Kidney (tissue), 14 donors: ENCODE data around the gene VAC14. TPM values are rescaled to one million over a fixed set of nuclear protein-coding genes. Genes with fewer than 3 reads are reported as not detected.

ENCODE experiments used
- DNase-seq, 5 donors: peaks; one replicate each; pipeline ENCODE4 v3.0.0-alpha.2; 2013 to 2020
- FAIRE-seq: peaks from 2 replicates; lab custom pipeline; 2012; peaks lifted over from hg19 to GRCh38; lab: Jason Lieb, UNC
- H3K27ac ChIP-seq, 2 donors: one replicate each; pipeline ENCODE4 v1.7.0; 2013; ENCODE audit warnings: low read depth in 2 of 2, low read length in 2 of 2, inconsistent platforms in 1 of 2
- H3K27me3 ChIP-seq: one replicate; pipeline ENCODE4 v1.7.1; 2013; ENCODE audit warnings: low read length, inconsistent platforms; ENCODE audit not compliant: control insufficient read depth, insufficient read depth
- H3K36me3 ChIP-seq, 3 donors: one replicate each; pipeline versions ENCODE4 v1.7.0 to v1.7.1; 2013; ENCODE audit warnings: low read length in 3 of 3, control low read depth in 1 of 3, inconsistent platforms in 1 of 3; ENCODE audit not compliant: insufficient read depth in 3 of 3, control insufficient read depth in 2 of 3
- H3K4me1 ChIP-seq, 3 donors: one replicate each; pipeline versions ENCODE4 v1.7.0 to v1.7.1; 2013; ENCODE audit warnings: low read length in 3 of 3, inconsistent platforms in 1 of 3, low read depth in 1 of 3; ENCODE audit not compliant: control insufficient read depth in 2 of 3, insufficient read depth in 2 of 3
- H3K4me3 ChIP-seq, 3 donors: one replicate each; pipeline versions ENCODE4 v1.7.0 to v1.8.1; 2013; ENCODE audit warnings: low read length in 3 of 3, control low read depth in 1 of 3, inconsistent platforms in 1 of 3
- H3K9ac ChIP-seq, 3 donors: one replicate each; pipeline versions ENCODE4 v1.7.0 to v1.7.1; 2013; ENCODE audit warnings: low read length in 3 of 3, control low read depth in 1 of 3, inconsistent platforms in 1 of 3
- H3K9me3 ChIP-seq, 3 donors: one replicate each; pipeline versions ENCODE4 v1.7.0 to v1.7.1; 2013; ENCODE audit warnings: low read length in 3 of 3, control low read depth in 1 of 3, inconsistent platforms in 1 of 3; ENCODE audit not compliant: control insufficient read depth in 2 of 3, insufficient read depth in 1 of 3
- CTCF ChIP-seq: IDR thresholded peaks from 3 replicates; pipeline ENCODE4 v1.5.1; 2012; ENCODE audit warnings: mild to moderate bottlenecking, moderate library complexity, borderline replicate concordance; ENCODE audit not compliant: insufficient read depth; ENCODE audit errors: extremely low read depth
- intact Hi-C: fragments of 100-400 bp; cut with DNase I; formaldehyde crosslinking; loops from one replicate; pipeline ENCODE4 v1.11.1; 2022
- polyA plus RNA-seq: library from polyadenylated mRNA; stranded (reverse); fragments of 350-450 nt; fragmentation: Illumina TruSeq; extraction: RNeasy Lipid Tissue Mini Kit (QIAGEN cat#74804); gene quantifications from one replicate; pipeline ENCODE4 v1.2.3, GENCODE V29; 2014; ENCODE audit warnings: low read depth, low replicate concordance; ENCODE audit not compliant: insufficient read depth
- total RNA-seq: library from RNA; stranded (reverse); fragmentation: NEBNext Ultra II Directional; extraction: Animal tissue kit (Norgen Biotek cat#: 25700); gene quantifications from one replicate; pipeline ENCODE4 v1.2.1, GENCODE V29; 2021
- donor health status: control.
- donor health status: control.
- donor health status: control.
- donor health status: control.
- donor health status: control.
- donor health status: DM: yes; HTN: yes; CAD: no.
- donor health status: Normal renal cell carcinoma (clear cell type).

Gene VAC14
- total and polyA plus RNA-seq, 2 donors from 2014 or later = 36.8 to 41.9 TPM

GRCh38 chr16:70766658-70767057 is 34.3 kb downstream of the VAC14 start:
- no peak for TF ChIP-seq CTCF
- no peak for FAIRE-seq
- Histone ChIP-seq H3K4me3 (no peak overlapping the region), H3K9ac (no peak overlapping the region), H3K9me3 (no peaks in the 10 kb centered on the region), H3K27ac (no peak overlapping the region), H3K27me3 (no peaks in the 10 kb centered on the region), H3K4me1 (peaks cover 0 to 2% (median 0%) of the 10 kb centered on the region in 3 donors), H3K36me3 (peaks cover 0 to 6% (median 3%) of the 10 kb centered on the region in 3 donors)
- intact Hi-C loops = no loop called here
- no peak for DNase-seq

- H3K27ac ChIP-seq = no peak overlapping the region
- peak in 1 of 5 donors; percentile 39 for DNase-seq
- intact Hi-C loops = no loop called here
- no peak overlapping the region for H3K9ac ChIP-seq
- TF ChIP-seq CTCF = no peak
- H3K4me3 ChIP-seq = no peak overlapping the region
- peaks cover 0 to 2% (median 0%) of the 10 kb centered on the region in 3 donors for H3K4me1 ChIP-seq
- FAIRE-seq = no peak
- no peaks in the 10 kb centered on the region for H3K27me3 ChIP-seq
- peaks cover 0 to 6% (median 3%) of the 10 kb centered on the region in 3 donors for H3K36me3 ChIP-seq
- no peaks in the 10 kb centered on the region for H3K9me3 ChIP-seq
Observed at GRCh38 chr16:70766176-70766575, 34.8 kb downstream of the VAC14 start.

- no peaks in the 10 kb centered on the region for H3K27me3 ChIP-seq
- H3K9me3 ChIP-seq = no peaks in the 10 kb centered on the region
- H3K36me3 ChIP-seq = peaks cover 0 to 6% (median 3%) of the 10 kb centered on the region in 3 donors
- peaks cover 0 to 3% (median 0%) of the 10 kb centered on the region in 3 donors for H3K4me1 ChIP-seq
- H3K4me3 ChIP-seq = no peak overlapping the region
- no peak for FAIRE-seq
- TF ChIP-seq CTCF = no peak
- peak in 1 of 5 donors; percentile 49 for DNase-seq
- intact Hi-C loops = no loop called here
- no peak overlapping the region for H3K9ac ChIP-seq
- no peak overlapping the region for H3K27ac ChIP-seq
Observed at GRCh38 chr16:70765491-70765890, 35.5 kb downstream of the VAC14 start.

- Histone ChIP-seq H3K36me3 (peaks cover 0 to 6% (median 3%) of the 10 kb centered on the region in 3 donors), H3K9ac (no peak overlapping the region), H3K27ac (no peak overlapping the region), H3K4me1 (peaks cover 0 to 4% (median 0%) of the 10 kb centered on the region in 3 donors), H3K4me3 (no peak overlapping the region), H3K27me3 (no peaks in the 10 kb centered on the region), H3K9me3 (no peaks in the 10 kb centered on the region)
- DNase-seq (peak in 1 of 5 donors; percentile 25), FAIRE-seq (no peak)
- intact Hi-C loops = no loop called here
- no peak for TF ChIP-seq CTCF
Observed at GRCh38 chr16:70764632-70765031, 36.3 kb downstream of the VAC14 start.
